Stimulated activated naive CD8-positive, alpha-beta T cell treated with anti-CD3 and anti-CD28 coated beads, Interleukin-15, Interleukin-2, amounts not matched to agents 100 ng/mL and 50 ng/mL, for 24 hours (primary cell): ENCODE data around the gene LRRK1.
"Not testable (repeated sequence)": the region's sequence is repeated elsewhere in the genome, so short reads cannot be mapped to it uniquely, and the experiment has no call there.

Experiments
- H3K27ac Mint-ChIP-seq: one replicate; pipeline ENCODE4 v1.8.0; 2021; ENCODE audit warnings: mild to moderate bottlenecking, mixed read lengths
- H3K27me3 Mint-ChIP-seq: one replicate; pipeline ENCODE4 v1.8.0; 2021; ENCODE audit warnings: mixed read lengths
- H3K36me3 Mint-ChIP-seq: one replicate; pipeline ENCODE4 v1.8.0; 2021; ENCODE audit warnings: low read depth, mixed read lengths
- H3K4me1 Mint-ChIP-seq: one replicate; pipeline ENCODE4 v1.8.0; 2021; ENCODE audit warnings: low read depth, mixed read lengths
- H3K4me3 Mint-ChIP-seq: one replicate; pipeline ENCODE4 v1.8.0; 2021; ENCODE audit warnings: mild to moderate bottlenecking, mixed read lengths
- H3K9me3 Mint-ChIP-seq: one replicate; pipeline ENCODE4 v1.8.0; 2021; ENCODE audit warnings: mixed read lengths

The LRRK1 gene

DNA sequence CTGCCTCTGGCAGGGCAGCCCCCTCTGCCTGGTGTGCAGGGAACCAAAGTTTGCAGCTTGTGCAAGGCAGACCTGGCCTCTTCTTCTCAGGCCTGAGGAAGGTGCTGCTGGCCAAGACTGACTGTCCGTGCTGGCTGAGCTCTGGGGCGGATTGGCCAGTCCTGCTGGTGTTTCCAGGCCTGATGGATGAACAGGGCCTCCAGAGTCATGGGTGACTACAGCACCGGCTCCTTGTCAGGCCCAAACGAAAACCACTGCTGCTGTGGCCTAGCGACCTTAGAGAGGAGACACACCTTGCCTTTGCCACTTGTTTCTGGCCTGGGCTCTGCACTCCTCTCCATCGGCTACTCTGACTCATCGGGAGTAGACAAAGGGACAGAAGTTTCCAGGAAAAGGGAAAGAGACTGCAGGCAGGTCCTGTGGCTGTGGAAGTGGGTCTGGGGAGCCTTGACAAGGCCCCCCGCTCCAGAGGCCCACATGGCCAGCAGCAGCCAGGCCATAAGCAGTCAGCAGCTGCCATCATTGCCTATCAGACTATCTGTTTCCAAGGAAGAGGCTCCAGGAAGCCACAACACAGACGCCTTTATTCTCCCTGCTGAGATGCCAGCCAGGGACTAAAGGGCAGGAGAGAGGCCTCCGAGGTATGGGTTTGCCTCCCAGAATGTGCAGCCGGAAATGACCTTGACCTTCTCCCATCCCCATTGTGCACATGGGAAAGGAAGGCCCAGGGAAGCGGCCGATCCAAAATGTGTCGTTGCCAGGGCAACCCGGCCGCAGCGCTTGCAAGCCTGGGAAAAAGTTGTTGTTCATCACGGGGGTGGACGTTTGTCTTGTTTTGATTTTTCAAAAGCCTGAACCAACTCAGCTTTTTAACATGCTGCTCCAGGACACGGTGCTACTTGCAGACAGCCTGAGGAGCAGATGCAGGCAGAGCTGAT lies 172.2 kb downstream of the LRRK1 start:
- no peak overlapping the region for H3K27ac Mint-ChIP-seq
- no peaks in the 10 kb centered on the region for H3K36me3 Mint-ChIP-seq
- H3K4me3 Mint-ChIP-seq, result no peak overlapping the region
- peaks cover 8% of the 10 kb centered on the region for H3K27me3 Mint-ChIP-seq
- peaks cover 3% of the 10 kb centered on the region for H3K4me1 Mint-ChIP-seq
- H3K9me3 Mint-ChIP-seq, result no peaks in the 10 kb centered on the region

DNA sequence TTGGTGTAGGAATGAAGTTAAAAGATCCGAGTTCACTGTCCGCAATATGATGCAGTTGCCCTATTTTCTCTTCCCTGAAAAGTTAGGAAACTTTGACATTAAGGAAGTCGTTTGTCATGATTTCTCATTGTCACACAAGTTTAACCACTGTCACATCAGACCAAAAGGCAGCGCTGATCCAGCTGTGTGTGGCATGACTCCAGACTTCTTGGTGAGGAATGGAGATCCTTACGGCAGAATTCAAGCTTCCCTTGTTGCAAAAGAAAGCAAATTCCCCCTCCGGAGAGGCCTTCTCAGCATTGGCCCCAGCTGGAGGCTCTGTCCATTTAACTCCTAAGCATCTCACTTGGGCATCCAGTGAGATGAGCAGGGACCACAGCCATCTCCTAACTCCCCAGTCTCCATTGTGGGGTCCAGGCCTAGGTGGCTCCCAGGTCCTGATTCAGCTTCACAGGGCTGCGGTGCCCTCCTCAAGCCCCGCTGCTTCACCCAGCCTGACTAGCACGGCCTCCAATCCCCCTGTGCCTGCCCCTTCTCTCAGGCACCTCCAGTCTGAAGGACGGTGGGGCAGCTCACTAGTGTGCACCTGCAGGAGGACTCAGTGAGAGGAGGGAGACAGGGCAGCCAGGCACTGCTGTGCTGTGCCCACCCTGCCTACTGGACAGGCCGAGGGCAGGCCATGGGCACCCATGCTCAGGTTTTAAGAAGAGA lies 173.2 kb downstream of the LRRK1 start:
- H3K9me3 Mint-ChIP-seq, result no peaks in the 10 kb centered on the region
- no peaks in the 10 kb centered on the region for H3K36me3 Mint-ChIP-seq
- H3K4me3 Mint-ChIP-seq, result no peak overlapping the region
- H3K27me3 Mint-ChIP-seq, result peaks cover 8% of the 10 kb centered on the region
- H3K4me1 Mint-ChIP-seq, result peaks cover 3% of the 10 kb centered on the region
- no peak overlapping the region for H3K27ac Mint-ChIP-seq

DNA sequence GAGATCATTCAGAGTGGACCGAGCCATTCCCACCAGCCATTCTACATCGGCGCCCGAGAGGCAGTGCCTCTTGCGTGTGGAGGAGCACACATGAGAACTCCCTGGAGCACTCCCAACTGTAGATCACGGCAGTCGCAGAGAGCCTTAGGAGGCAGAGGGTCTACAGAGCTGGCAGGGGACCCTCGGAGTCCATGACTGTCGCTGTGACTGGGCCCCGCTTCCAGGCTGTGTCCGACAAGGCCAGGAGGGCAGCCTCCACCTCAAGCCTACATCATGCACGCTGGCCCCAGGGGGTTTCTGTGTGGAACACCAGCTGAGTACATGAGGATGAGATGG lies 173.7 kb downstream of the LRRK1 start:
- Mint-ChIP-seq H3K27ac (no peak overlapping the region), H3K27me3 (peaks cover 8% of the 10 kb centered on the region), H3K36me3 (no peaks in the 10 kb centered on the region), H3K9me3 (no peaks in the 10 kb centered on the region), H3K4me1 (peaks cover 3% of the 10 kb centered on the region), H3K4me3 (no peak overlapping the region)

DNA sequence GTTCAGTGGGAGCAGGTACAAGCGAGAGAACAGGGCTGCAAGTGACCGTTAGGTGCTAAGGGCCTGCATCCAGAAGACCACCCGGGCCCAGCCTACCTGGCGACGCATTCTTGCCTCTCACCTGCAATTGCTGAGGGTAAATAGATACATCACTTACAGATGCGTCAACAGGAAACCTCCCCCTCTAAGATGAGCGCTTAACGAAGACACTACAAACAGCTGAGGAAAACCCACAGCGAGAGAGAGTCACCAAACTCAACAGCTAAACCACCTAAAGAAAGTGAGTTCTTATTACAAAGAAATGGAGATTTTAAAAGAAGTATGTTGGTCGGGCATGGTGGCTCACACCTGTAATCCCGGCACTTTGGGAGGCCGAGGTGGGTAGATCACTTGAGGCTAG lies 174.8 kb downstream of the LRRK1 start:
- Mint-ChIP-seq H3K27ac (no peak overlapping the region), H3K9me3 (no peaks in the 10 kb centered on the region), H3K4me3 (no peak overlapping the region), H3K36me3 (no peaks in the 10 kb centered on the region), H3K4me1 (peaks cover 3% of the 10 kb centered on the region), H3K27me3 (peaks cover 8% of the 10 kb centered on the region)

DNA sequence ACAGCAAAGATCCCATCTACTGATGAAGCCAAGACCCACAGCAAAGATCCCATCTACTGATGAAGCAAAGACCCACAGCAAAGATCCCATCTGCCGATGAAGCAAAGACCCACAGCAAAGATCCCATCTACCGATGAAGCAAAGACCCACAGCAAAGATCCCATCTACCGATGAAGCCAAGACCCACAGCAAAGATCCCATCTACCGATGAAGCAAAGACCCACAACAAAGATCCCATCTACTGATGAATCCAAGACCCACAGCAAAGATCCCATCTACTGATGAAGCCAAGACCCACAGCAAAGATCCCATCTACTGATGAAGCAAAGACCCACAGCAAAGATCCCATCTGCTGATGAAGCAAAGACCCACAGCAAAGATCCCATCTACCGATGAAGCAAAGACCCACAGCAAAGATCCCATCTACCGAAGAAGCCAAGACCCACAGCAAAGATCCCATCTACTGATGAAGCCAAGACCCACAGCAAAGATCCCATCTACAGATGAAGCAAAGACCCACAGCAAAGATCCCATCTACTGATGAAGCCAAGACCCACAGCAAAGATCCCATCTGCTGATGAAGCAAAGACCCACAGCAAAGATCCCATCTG lies 176.7 kb downstream of the LRRK1 start:
- not testable (repeated sequence) for H3K9me3 Mint-ChIP-seq, H3K4me1 Mint-ChIP-seq, H3K27ac Mint-ChIP-seq, H3K36me3 Mint-ChIP-seq, H3K27me3 Mint-ChIP-seq, H3K4me3 Mint-ChIP-seq

DNA sequence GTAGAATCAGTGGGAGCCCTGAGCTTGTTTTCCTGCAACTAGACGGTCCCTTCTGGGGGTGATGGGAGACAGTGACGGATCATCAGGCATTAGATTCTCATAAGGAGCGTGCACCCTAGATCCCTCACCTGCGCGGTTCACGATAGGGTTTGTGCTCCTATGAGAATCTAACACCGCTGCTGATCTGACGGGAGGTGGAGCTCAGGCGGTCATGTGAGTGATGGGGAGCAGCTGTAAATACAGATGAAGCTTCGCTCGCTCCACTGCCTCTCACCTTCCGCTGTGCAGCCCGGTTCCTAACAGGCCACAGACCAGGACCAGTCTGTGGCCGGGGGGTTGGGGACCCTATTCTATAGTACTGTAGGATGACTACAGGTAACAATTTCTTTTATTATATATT lies 178.0 kb downstream of the LRRK1 start:
- Mint-ChIP-seq H3K4me3 (no peak overlapping the region), H3K36me3 (no peaks in the 10 kb centered on the region), H3K4me1 (no peaks in the 10 kb centered on the region), H3K27me3 (peaks cover 8% of the 10 kb centered on the region), H3K9me3 (peaks cover 3% of the 10 kb centered on the region), H3K27ac (no peak overlapping the region)

DNA sequence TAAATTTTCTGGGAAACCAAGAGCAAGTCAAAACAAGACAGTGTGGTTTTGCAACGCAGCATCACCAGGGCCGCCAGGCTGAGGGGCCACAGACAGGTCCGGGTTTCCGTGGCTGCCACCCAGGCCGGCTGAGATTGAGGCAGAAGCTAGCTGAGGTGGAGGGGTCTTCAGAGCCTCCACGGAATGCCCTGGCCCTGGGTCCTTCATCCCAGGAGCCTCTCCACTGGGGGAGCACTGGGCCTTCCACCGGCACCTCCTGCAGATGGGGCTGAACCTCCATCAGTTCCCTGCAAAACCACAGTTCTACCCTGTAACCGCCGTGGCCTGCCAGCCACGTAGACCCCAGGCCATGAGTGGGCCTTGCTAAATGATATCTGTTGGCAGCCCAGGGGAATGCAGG lies 180.0 kb downstream of the LRRK1 start:
- Mint-ChIP-seq H3K27ac (no peak overlapping the region), H3K27me3 (peaks cover 5% of the 10 kb centered on the region), H3K4me3 (no peak overlapping the region), H3K4me1 (no peaks in the 10 kb centered on the region), H3K36me3 (no peaks in the 10 kb centered on the region), H3K9me3 (peaks cover 3% of the 10 kb centered on the region)

DNA sequence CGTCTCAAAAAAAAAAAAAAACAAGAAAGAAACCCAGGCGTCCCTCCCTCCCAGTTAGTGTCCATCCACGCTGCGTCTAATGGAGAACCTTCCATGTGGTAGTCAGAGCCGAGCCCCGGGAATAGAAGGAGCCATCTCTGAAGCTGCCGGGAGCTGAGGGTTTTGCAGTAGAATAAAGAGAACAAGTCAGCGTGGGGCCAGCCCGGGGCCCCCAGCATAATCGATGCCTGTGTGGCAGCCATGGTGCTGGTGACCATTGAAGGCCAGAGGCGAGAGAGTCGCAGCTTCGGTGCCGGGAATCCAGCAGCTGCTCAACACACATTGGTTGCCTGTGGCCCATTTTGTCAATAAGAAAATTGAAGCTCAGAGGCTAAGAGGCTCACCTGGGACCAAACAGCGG lies 181.0 kb downstream of the LRRK1 start:
- H3K27me3 Mint-ChIP-seq, result no peaks in the 10 kb centered on the region
- peaks cover 3% of the 10 kb centered on the region for H3K9me3 Mint-ChIP-seq
- no peaks in the 10 kb centered on the region for H3K4me1 Mint-ChIP-seq

DNA sequence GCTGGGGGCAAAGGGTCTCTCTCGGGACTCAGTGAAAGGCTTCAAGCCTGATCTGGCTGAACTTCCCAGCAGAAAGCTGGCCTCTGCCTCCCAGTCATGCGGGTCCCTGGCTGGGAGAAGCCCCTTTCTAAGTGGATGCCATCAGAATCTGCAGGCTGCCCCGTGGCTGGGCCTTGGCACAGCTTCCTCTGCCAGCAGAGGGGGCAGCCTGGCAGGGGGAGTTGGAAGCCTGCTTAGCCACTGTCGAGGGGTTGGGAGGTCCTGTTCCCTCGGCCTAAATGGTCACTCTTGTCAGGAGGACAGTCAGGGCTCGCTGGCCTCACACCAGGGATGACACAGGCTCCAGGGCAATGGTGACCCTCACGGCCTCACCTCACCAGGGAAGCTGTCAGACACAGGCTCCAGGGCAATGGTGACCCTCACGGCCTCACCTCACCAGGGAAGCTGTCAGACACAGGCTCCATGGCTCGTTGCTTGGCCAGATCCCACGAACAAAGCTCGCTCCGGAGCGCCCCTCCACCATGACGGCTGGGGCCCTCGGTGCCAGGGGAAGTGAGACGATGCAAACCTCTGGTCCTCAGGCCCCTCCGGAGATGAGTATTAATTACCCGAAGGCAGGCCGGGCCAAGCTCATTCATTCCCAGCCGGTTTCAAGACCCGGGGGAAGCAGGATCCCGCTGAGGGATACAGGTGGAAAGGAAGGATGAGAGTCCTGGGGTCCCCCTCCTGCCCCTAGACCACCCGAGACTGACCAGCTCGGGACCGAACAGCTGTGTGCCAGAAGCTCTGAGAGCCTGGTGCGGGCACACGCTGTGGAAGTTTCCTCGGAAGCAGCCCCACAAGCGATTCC lies 181.7 kb downstream of the LRRK1 start:
- Mint-ChIP-seq H3K36me3 (no peaks in the 10 kb centered on the region), H3K9me3 (peaks cover 3% of the 10 kb centered on the region), H3K4me1 (no peaks in the 10 kb centered on the region), H3K27me3 (no peaks in the 10 kb centered on the region), H3K4me3 (no peak overlapping the region), H3K27ac (no peak overlapping the region)

More for the DNA sequence above, 181.0 kb downstream of the LRRK1 start:
- no peaks in the 10 kb centered on the region for H3K36me3 Mint-ChIP-seq
- H3K27ac Mint-ChIP-seq, result no peak overlapping the region
- no peak overlapping the region for H3K4me3 Mint-ChIP-seq

DNA sequence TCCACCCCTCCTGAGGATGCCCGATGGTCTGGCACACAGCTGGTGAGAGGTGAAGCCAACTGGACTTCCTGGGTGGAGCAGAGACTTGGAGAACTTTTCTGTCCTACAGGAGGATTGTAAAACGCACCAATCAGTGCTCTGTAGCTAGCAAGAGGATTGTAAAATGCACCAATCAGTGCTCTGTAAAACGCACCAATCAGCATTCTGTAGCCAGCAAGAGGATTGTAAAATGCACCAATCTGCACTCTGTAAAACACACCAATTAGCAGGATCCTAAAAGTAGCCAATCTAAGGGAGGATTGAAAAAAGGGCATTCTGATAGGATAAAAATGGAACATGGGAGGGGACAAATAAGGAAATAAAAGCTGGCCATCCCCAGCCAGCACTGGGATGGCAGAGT lies 182.5 kb downstream of the LRRK1 start:
- H3K9me3 Mint-ChIP-seq, result peaks cover 3% of the 10 kb centered on the region
- no peaks in the 10 kb centered on the region for H3K27me3 Mint-ChIP-seq
- H3K4me3 Mint-ChIP-seq, result no peak overlapping the region
- no peaks in the 10 kb centered on the region for H3K36me3 Mint-ChIP-seq
- H3K4me1 Mint-ChIP-seq, result no peaks in the 10 kb centered on the region
- H3K27ac Mint-ChIP-seq, result no peak overlapping the region

DNA sequence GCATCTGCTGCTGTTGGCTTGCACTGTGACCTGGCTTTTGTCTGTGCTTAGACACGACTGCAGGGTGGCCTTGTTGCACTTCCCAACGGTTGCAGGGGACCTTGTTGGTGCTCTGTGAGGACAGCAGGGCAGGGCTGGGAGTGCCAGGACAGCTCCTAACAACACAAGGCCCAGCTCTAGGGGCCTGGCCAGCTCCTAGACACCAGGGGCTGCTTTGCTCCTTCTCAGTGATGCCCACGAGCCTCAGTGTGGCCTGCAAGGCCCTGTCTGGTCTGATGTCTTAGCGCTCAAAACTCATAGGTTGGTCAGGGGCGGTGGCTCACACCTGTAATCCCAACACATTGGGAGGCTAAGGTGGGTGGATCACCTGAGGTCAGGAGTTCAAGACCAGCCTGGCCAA lies 183.6 kb downstream of the LRRK1 start:
- H3K4me3 Mint-ChIP-seq, result no peak overlapping the region
- no peaks in the 10 kb centered on the region for H3K4me1 Mint-ChIP-seq
- no peaks in the 10 kb centered on the region for H3K27me3 Mint-ChIP-seq
- H3K27ac Mint-ChIP-seq, result no peak overlapping the region
- H3K36me3 Mint-ChIP-seq, result no peaks in the 10 kb centered on the region
- peaks cover 3% of the 10 kb centered on the region for H3K9me3 Mint-ChIP-seq

DNA sequence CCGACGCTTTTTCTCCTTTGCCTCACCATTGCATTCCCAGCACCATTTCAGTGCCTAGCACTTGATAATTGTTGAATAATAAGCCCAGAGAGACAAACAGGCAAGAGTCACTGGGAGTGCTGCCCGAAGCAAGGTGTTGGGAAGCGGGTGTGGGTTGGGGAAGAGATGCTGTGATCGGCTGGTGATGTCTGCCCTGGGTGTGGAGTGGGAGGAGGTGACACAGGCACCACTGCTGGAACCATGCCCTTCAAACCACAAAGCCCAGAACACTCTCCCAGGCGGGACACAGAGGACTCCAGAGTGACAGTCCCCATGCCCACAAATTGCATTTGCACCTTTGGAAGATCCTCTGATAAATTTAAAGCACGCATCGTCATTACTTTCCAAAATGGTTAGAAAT lies 184.4 kb downstream of the LRRK1 start:
- Mint-ChIP-seq H3K27ac (no peak overlapping the region), H3K4me1 (no peaks in the 10 kb centered on the region), H3K27me3 (no peaks in the 10 kb centered on the region), H3K9me3 (peaks cover 3% of the 10 kb centered on the region), H3K36me3 (no peaks in the 10 kb centered on the region), H3K4me3 (no peak overlapping the region)

DNA sequence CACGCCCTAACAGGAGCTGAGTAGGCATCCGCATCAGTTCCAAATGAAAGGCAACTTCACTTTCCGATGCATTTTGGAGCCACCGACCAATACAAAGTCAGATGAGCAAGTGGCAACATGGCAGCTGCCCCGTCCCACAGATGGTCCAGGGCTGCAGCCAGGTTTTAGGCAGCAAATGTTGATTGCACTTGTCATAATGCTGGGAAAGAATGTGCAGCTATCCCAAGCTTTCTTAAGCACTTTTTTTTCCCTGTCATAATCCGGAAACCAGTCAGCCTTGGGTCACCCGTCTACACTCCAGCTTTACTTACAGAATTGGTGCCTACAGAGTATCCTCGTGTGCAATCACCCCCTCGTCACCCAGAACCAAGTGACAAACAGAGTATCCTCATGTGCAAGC lies 185.0 kb downstream of the LRRK1 start:
- no peak overlapping the region for H3K27ac Mint-ChIP-seq

DNA sequence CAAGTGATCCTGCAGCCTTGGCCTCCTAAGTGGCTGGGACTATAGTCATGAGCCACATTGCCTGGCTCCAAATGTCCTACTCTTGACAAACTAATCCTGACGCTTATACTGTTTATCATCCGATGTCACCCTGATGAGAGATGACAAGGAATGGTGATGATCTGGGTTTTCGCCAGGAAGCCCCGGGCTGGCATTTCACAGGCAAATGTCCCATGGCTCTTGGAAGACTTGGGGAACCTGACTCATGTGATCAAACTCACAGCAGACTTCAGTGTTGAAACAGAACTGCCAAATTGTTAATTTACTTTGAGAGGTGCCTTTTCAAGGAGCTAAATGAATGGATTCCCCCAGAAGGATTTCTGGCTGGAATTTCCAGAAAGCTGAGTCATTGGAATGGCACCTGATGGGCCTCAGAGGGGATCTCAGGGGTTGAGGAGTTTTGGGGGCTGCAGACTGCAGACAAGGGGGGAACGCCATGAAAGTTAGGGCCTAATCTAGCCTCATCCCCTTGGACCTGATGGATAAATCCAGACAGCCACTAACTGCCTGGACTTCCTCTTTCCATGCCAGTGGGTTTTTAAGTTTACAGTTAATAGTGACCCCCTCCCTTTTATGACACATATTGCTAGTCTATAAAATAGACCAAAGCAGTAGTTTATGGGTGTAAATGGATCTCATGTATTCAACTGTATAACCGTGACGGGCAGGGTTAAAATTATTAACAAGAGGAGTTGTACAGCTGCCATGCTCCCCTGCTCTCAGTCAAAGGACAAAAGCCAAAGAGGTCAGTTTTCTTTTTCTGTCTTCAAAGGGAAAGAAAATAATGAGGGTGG lies 186.1 kb downstream of the LRRK1 start:
- H3K4me3 Mint-ChIP-seq, result no peak overlapping the region
- no peaks in the 10 kb centered on the region for H3K27me3 Mint-ChIP-seq
- H3K4me1 Mint-ChIP-seq, result no peaks in the 10 kb centered on the region
- peaks cover 3% of the 10 kb centered on the region for H3K9me3 Mint-ChIP-seq
- no peak overlapping the region for H3K27ac Mint-ChIP-seq
- H3K36me3 Mint-ChIP-seq, result no peaks in the 10 kb centered on the region

More for the DNA sequence above, 185.0 kb downstream of the LRRK1 start:
- Mint-ChIP-seq H3K36me3 (no peaks in the 10 kb centered on the region), H3K4me3 (no peak overlapping the region), H3K27me3 (no peaks in the 10 kb centered on the region), H3K9me3 (peaks cover 3% of the 10 kb centered on the region), H3K4me1 (no peaks in the 10 kb centered on the region)
